Measurements from ENCODE around the gene AMPD1.

AMPD1 gene

GRCh38 chr1:114627107-114627506, 68.2 kb downstream of the AMPD1 start:
- DNase-seq, result no peak

- no peak for DNase-seq
These were observed 72.0 kb downstream of the AMPD1 start for GRCh38 chr1:114623364-114623763.

Data from NCI-H526 (cell line).